Astrocyte (in vitro differentiated cells and primary cell): ENCODE data around the gene KCTD10. TPM values are rescaled to one million over a fixed set of nuclear protein-coding genes. Genes with fewer than 3 reads are reported as not detected.

Experiments
- DNase-seq: peaks from one replicate; pipeline ENCODE4 v3.0.0-alpha.2; 2010; ENCODE audit warnings: low read depth
- FAIRE-seq: peaks from 2 replicates; lab custom pipeline; 2011; peaks lifted over from hg19 to GRCh38; lab: Jason Lieb, UNC
- H2AFZ ChIP-seq: 2 replicates; pipeline ENCODE4 v1.6.0; 2012; ENCODE audit warnings: low read depth, low read length, inconsistent platforms
- H3K27ac ChIP-seq: 2 replicates; pipeline ENCODE4 v1.5.1; 2011; ENCODE audit warnings: low read depth, low read length, inconsistent platforms
- H3K27me3 ChIP-seq: 2 replicates; pipeline ENCODE4 v1.6.0; 2011; ENCODE audit warnings: low read length, inconsistent platforms; ENCODE audit not compliant: insufficient read depth
- H3K36me3 ChIP-seq: 2 replicates; pipeline ENCODE4 v1.5.1; 2011; ENCODE audit warnings: low read length, inconsistent platforms; ENCODE audit not compliant: insufficient read depth
- H3K4me1 ChIP-seq: 2 replicates; pipeline ENCODE4 v1.5.1; 2011; ENCODE audit warnings: low read length, inconsistent platforms; ENCODE audit not compliant: insufficient read depth
- H3K4me2 ChIP-seq: 2 replicates; pipeline ENCODE4 v1.6.0; 2012; ENCODE audit warnings: low read length, inconsistent platforms
- H3K4me3 ChIP-seq: 2 replicates; pipeline ENCODE4 v1.5.1; 2011; ENCODE audit warnings: low read depth, mild to moderate bottlenecking, low read length, inconsistent platforms; ENCODE audit not compliant: insufficient read depth
- H3K79me2 ChIP-seq: 2 replicates; pipeline ENCODE4 v1.6.0; 2012; ENCODE audit warnings: mild to moderate bottlenecking, low read length, inconsistent platforms; ENCODE audit not compliant: insufficient read depth
- H3K9ac ChIP-seq: 2 replicates; pipeline ENCODE4 v1.6.0; 2012; ENCODE audit warnings: mild to moderate bottlenecking, low read length, inconsistent platforms
- H3K9me3 ChIP-seq: 2 replicates; pipeline ENCODE4 v1.5.1; 2012; ENCODE audit warnings: low read depth, mild to moderate bottlenecking, low read length, inconsistent platforms; ENCODE audit not compliant: insufficient read depth
- H4K20me1 ChIP-seq: 2 replicates; pipeline ENCODE4 v1.6.0; 2012; ENCODE audit warnings: low read length, inconsistent platforms; ENCODE audit not compliant: insufficient read depth
- H3K27ac Mint-ChIP-seq: one replicate; pipeline ENCODE4 v1.8.0; 2021; ENCODE audit warnings: mild to moderate bottlenecking, mixed read lengths; ENCODE audit not compliant: unreplicated experiment
- H3K27me3 Mint-ChIP-seq: one replicate; pipeline ENCODE4 v1.8.0; 2021; ENCODE audit warnings: low read depth, mixed read lengths; ENCODE audit not compliant: unreplicated experiment
- H3K36me3 Mint-ChIP-seq: one replicate; pipeline ENCODE4 v1.8.0; 2021; ENCODE audit warnings: low read depth, mixed read lengths; ENCODE audit not compliant: unreplicated experiment
- H3K4me1 Mint-ChIP-seq: one replicate; pipeline ENCODE4 v1.8.0; 2021; ENCODE audit warnings: low read depth, mixed read lengths; ENCODE audit not compliant: unreplicated experiment
- H3K4me3 Mint-ChIP-seq: one replicate; pipeline ENCODE4 v1.8.0; 2021; ENCODE audit warnings: mild to moderate bottlenecking, moderate library complexity, mixed read lengths; ENCODE audit not compliant: unreplicated experiment
- H3K9me3 Mint-ChIP-seq: one replicate; pipeline ENCODE4 v1.8.0; 2021; ENCODE audit warnings: mild to moderate bottlenecking, mixed read lengths; ENCODE audit not compliant: unreplicated experiment
- EZH2 ChIP-seq: IDR thresholded peaks from 2 replicates; pipeline ENCODE4 v1.6.1; 2012; ENCODE audit warnings: mild to moderate bottlenecking, low read length, inconsistent platforms; ENCODE audit not compliant: insufficient read depth
- total RNA-seq: library from RNA; stranded (reverse); gene quantifications from 2 replicates; pipeline ENCODE4 v1.2.1, GENCODE V29; 2021
- TF ChIP-seq, protein P1 (sequence below): IDR thresholded peaks from 2 replicates; pipeline ENCODE4 v1.5.1; 2011; ENCODE audit warnings: low read depth, mild to moderate bottlenecking, inconsistent platforms, low read length, moderate library complexity; ENCODE audit not compliant: insufficient read depth

Gene KCTD10
- total RNA-seq, 1 donor from 2014 or later = 118 TPM

DNA sequence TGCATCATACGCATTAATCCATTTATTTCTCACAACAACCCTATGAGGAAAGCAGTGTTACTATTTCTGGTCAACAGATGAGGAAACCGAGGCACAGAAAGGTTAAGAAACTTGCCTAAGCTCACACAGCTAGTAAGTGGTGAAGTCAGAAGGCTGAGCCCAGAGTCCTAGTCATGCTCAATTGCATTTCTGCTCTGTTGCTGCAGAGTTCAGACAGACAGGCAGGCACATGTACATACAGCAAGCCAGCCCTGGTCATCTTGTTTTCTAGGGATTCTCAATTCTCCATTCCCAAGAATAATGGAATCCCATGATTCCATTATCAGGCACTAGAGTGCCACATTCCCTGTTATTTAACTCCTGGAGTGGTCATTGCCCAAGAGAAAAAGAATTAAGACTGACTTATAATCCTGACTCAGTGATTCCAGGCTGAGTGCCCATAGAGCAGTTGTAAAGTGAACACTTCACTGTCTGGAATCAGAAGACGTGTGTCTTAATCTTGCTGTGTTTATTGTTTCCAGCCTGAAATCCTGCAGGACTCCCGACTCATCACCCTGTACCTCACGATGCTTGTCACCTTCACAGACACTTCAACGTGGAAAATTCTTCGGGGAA is 11.1 kb upstream of the KCTD10 start:
- DNase-seq (no peak), FAIRE-seq (no peak)
- Histone ChIP-seq H3K9me3 (no peaks in the 10 kb centered on the region), H3K9ac (no peak overlapping the region), H4K20me1 (no peaks in the 10 kb centered on the region), H3K27ac (no peak overlapping the region), H3K4me1 (no peaks in the 10 kb centered on the region), H3K4me3 (no peak overlapping the region), H3K79me2 (no peaks in the 10 kb centered on the region), H3K27me3 (no peaks in the 10 kb centered on the region), H3K4me2 (no peak overlapping the region), H2AFZ (no peak overlapping the region), H3K36me3 (peaks cover 53% of the 10 kb centered on the region)
- Mint-ChIP-seq H3K4me1 (no peaks in the 10 kb centered on the region), H3K9me3 (no peaks in the 10 kb centered on the region), H3K27ac (no peak overlapping the region), H3K36me3 (peaks cover 8% of the 10 kb centered on the region), H3K27me3 (no peaks in the 10 kb centered on the region), H3K4me3 (no peak overlapping the region)
- no peak for TF ChIP-seq EZH2
- TF ChIP-seq, protein P1, sequence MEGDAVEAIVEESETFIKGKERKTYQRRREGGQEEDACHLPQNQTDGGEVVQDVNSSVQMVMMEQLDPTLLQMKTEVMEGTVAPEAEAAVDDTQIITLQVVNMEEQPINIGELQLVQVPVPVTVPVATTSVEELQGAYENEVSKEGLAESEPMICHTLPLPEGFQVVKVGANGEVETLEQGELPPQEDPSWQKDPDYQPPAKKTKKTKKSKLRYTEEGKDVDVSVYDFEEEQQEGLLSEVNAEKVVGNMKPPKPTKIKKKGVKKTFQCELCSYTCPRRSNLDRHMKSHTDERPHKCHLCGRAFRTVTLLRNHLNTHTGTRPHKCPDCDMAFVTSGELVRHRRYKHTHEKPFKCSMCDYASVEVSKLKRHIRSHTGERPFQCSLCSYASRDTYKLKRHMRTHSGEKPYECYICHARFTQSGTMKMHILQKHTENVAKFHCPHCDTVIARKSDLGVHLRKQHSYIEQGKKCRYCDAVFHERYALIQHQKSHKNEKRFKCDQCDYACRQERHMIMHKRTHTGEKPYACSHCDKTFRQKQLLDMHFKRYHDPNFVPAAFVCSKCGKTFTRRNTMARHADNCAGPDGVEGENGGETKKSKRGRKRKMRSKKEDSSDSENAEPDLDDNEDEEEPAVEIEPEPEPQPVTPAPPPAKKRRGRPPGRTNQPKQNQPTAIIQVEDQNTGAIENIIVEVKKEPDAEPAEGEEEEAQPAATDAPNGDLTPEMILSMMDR = no peak

GRCh38 chr12:109487181-109488050 is 10.3 kb upstream of the KCTD10 start:
- Histone ChIP-seq H3K36me3 (peaks cover 48% of the 10 kb centered on the region), H3K27ac (no peak overlapping the region), H3K79me2 (no peaks in the 10 kb centered on the region), H2AFZ (no peak overlapping the region), H3K4me2 (no peak overlapping the region), H3K27me3 (no peaks in the 10 kb centered on the region), H4K20me1 (no peaks in the 10 kb centered on the region), H3K9me3 (no peaks in the 10 kb centered on the region), H3K4me3 (no peak overlapping the region), H3K9ac (no peak overlapping the region), H3K4me1 (no peaks in the 10 kb centered on the region)
- H3K4me1 Mint-ChIP-seq = no peaks in the 10 kb centered on the region
- H3K27me3 Mint-ChIP-seq = no peaks in the 10 kb centered on the region
- H3K9me3 Mint-ChIP-seq = no peaks in the 10 kb centered on the region
- no peak for FAIRE-seq
- H3K4me3 Mint-ChIP-seq = no peak overlapping the region
- DNase-seq = no peak
- peaks cover 8% of the 10 kb centered on the region for H3K36me3 Mint-ChIP-seq
- TF ChIP-seq, protein P1 = no peak
- no peak for TF ChIP-seq EZH2
- no peak overlapping the region for H3K27ac Mint-ChIP-seq

GRCh38 chr12:109485201-109485600 is 8.1 kb upstream of the KCTD10 start:
- Histone ChIP-seq H3K79me2 (peaks cover 5% of the 10 kb centered on the region), H3K27me3 (no peaks in the 10 kb centered on the region), H4K20me1 (no peaks in the 10 kb centered on the region), H3K4me3 (no peak overlapping the region), H3K9ac (no peak overlapping the region), H3K9me3 (no peaks in the 10 kb centered on the region), H3K4me2 (no peak overlapping the region), H3K4me1 (no peaks in the 10 kb centered on the region), H3K27ac (no peak overlapping the region), H2AFZ (no peak overlapping the region), H3K36me3 (peaks cover 37% of the 10 kb centered on the region)
- no peak overlapping the region for H3K27ac Mint-ChIP-seq
- H3K9me3 Mint-ChIP-seq = no peaks in the 10 kb centered on the region
- no peaks in the 10 kb centered on the region for H3K27me3 Mint-ChIP-seq
- TF ChIP-seq, protein P1 = no peak
- no peak for TF ChIP-seq EZH2
- DNase-seq (no peak), FAIRE-seq (no peak)
- peaks cover 8% of the 10 kb centered on the region for H3K36me3 Mint-ChIP-seq
- H3K4me3 Mint-ChIP-seq = no peak overlapping the region
- no peaks in the 10 kb centered on the region for H3K4me1 Mint-ChIP-seq
